NCI-H460 (cell line): Measurements from ENCODE around the gene SCAPER. TPM values are rescaled to one million over a fixed set of nuclear protein-coding genes. Genes with fewer than 3 reads are reported as not detected.
"Not testable (repeated sequence)": the region's sequence is repeated elsewhere in the genome, so short reads cannot be mapped to it uniquely, and the experiment has no call there.

Experiments
- DNase-seq: peaks from one replicate; pipeline ENCODE4 v3.0.0-alpha.2; 2016; ENCODE audit warnings: low read depth; ENCODE audit errors: extremely low read depth
- small RNA-seq, 2 experiments: library from RNA; depleted of rRNA; stranded (forward); fragments of <200 nt; gene quantifications; one replicate each; pipeline ENCODE3, GENCODE V24; 2014
- total RNA-seq: library from RNA; depleted of rRNA; stranded (reverse); fragments of >200 nt; shearing (Covaris generic); gene quantifications from 2 replicates; pipeline ENCODE4 v1.2.3, GENCODE V29; 2014; rRNA removed

The SCAPER gene
- total RNA-seq, 1 experiment from 2014 or later = 8.8 TPM

DNA sequence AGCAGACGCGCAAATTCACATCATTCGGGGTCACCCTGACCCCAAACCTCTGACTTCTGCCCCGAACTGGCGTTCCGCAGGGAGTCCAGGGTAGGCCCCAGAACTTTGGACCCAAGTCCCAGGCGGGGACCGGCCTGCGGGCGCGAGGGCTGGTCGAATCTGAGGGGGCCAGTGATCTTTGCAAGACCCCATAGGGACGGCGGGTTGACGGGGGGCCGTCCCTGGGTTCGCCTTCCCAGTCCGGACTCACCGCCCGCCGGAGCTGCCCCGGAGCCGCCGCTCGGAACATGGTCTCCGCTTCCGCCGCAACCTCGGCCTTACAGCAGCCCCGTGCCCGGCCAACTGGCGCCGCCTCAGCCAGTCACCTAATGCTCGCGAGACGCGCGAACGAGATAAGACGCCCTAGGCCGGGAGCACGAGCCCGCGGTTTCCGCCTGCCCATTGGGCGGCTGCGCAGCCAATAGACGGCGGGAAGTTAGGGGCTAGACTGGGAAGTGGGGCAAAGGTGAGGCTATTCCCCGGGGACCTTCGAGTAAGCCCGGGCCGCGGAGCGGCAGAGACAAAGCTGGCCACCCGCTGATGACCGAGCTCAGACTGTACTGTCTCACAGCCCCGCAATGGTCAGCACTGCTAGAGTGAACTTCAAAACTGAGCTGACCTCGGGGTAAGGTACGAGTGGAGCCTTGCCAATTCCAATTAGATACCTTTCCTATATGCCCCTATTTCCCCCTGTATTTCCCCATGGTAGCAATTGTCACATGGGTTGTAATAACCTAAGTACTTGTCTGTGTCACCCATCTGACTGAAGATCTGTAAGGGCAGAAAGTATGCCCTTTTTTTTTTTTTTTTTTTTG lies 593.8 kb downstream of the SCAPER start, which contains the start of gene ETFA:
Gene ETFA, minus strand, starts transcription at position 370 of the 854 bp plus-strand sequence. Its CDS starts 81 bp downstream, at position 289.
- DNase-seq = peak; percentile 97

DNA sequence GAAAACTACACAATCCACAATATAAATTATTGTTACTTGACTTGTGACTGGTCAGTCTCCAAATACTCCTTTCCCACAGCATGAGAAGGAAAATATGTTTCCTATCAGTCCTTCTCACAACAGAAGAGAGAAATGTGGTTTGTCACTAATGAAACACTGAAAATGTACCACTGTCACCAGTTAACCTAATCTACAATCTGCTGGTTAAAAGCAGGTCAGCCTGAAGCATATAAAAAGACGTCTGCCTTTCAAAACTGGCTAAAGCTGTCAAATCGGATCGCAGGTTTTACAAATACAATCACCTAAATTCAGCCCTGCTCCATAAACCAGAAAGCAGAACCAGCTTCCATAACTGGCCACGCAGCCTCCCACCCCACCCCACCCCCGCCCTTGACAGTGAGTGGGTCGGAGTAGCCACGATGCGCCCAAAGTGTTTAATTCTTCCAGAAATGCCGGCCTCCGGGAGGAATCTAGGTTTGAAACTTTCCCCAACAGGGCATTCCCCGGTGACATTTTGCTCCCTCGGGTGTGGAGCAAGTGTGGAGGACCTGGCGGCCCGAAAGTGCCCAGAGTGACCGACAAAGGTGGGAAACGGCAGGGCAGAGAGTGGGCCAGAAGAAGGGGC lies 594.6 kb downstream of the SCAPER start:
- no peak for DNase-seq

DNA sequence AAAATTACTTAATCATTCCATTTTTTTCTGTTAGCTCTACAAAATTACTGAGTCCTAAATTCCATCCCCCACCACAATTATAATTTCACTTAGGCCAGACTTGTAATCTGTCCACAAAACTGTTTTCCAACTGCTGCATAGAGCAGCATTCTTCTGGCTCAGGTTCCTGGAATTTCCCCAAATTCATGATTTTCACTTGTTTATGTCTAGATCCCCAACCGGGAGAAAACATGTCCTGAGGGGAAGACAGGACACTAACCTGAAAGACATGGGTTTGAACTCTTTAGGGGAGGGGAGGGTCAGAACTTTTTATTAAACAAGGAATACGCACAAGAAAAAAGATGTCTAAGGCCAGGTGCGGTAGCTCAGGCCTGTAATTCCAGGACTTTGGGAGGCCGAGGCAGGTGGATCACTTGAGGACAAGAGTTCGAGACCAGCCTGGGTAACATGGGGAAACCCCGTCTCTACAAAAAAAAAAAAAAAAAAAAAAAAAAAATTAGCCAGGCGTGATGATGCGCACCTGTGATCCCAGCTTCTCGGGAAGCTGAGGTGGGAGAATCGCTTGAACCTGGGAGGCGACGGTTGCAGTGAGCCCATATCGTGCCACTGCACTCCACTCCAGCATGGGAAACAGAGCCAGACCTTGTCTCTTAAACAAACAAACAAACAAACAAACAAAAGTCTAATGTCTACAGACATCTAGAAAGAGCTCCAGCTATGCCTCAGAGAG lies 595.4 kb downstream of the SCAPER start:
- DNase-seq = no peak

GRCh38 chr15:76303909-76304308 lies 601.2 kb downstream of the SCAPER start:
- no peak for DNase-seq

DNA sequence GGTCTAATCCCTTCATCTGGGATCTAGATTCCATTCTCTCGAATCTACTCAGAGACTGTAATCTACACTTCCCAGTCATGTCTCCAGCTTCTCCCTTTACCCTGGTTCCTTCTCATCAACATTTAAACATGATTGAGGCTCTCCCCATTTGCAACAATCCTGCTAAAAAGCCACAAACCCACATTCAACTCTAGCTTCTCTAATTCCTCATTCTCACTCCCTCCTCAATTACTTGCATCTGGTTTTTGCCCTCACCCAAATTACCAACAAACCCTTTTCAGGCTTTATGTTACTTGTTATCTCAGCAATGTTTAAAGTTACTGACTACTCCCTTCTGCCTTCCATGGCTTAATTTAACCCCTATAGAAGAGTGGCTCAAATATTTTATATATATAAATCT lies 605.4 kb downstream of the SCAPER start:
- no peak for DNase-seq

GRCh38 chr15:76298986-76299385 lies 606.2 kb downstream of the SCAPER start:
- no peak for DNase-seq

DNA sequence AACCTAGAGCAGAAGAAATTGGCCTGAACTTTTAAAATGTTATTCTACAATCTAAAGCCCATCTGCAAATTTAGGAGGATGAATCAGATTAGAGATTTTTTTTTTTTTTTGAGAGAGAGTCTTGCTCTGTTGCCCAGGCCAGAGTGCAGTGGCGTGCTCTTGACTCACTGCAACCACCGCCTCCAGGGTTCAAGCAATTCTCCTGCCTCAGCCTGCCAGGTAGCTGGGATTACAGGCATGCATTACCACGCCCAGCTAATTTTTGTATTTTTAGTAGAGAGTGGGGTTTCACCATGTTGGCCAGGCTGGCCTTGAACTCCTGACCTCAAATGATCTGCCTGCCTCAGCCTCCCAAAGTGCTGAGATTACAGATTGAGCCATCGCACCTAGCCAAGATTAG lies 607.2 kb downstream of the SCAPER start:
- DNase-seq = not testable (repeated sequence)

Small RNAs within 50 kb of the gene (small RNA-seq; reads per million reads assigned to genes)
- gene AC090751.1 (0 reads per million in 2 experiments), gene MIR3713 (0 reads per million in 2 experiments)

Other genes starting within 250 kb of the SCAPER start
- gene RCN2, start 26.4 kb upstream of the SCAPER start, total RNA-seq = 75.6 and 87.8 TPM in 2 replicates
- not detected in 2 replicates for gene PSTPIP1, start 89.8 kb upstream of the SCAPER start, total RNA-seq
- gene TSPAN3, start 165.8 kb upstream of the SCAPER start, total RNA-seq = 147 and 149 TPM in 2 replicates